OCI-LY3 (cell line): ENCODE data around the gene PPARG.

ENCODE experiments used
- EZH2phosphoT487 ChIP-seq: fragments of 200-600 bp; shearing (Covaris generic); IDR thresholded peaks from 2 replicates; pipeline ENCODE4 v1.6.1; 2018; ENCODE audit warnings: antibody characterized with exemption, mixed run types, low read depth
- TF ChIP-seq, protein P1 (sequence below): fragments of 200-600, 300-600 bp; sonication (generic); IDR thresholded peaks from 2 replicates; pipeline ENCODE4 v1.5.1; 2014; ENCODE audit warnings: antibody characterized with exemption, low read length, low read depth

DNA sequence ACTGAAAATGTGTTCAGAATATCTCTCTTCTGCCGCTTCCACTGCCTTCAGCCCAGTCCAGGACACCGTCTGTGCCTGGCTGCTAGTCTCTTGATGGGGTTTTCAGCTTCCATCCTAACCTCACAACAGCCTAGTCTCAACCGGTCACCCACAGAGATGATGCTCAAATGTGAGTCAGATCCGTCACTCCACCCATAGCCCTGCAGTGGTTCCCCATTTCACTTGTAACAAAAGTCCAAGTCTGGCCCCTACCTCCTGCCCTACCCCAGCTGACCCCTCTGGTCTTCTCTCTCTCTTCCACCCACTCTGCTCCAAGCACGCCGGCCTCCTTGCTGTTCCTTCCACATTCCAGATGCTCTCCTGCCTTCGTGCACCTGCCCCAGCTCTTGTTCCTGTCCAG is 68.1 kb downstream of the PPARG start:
- TF ChIP-seq, protein P1, sequence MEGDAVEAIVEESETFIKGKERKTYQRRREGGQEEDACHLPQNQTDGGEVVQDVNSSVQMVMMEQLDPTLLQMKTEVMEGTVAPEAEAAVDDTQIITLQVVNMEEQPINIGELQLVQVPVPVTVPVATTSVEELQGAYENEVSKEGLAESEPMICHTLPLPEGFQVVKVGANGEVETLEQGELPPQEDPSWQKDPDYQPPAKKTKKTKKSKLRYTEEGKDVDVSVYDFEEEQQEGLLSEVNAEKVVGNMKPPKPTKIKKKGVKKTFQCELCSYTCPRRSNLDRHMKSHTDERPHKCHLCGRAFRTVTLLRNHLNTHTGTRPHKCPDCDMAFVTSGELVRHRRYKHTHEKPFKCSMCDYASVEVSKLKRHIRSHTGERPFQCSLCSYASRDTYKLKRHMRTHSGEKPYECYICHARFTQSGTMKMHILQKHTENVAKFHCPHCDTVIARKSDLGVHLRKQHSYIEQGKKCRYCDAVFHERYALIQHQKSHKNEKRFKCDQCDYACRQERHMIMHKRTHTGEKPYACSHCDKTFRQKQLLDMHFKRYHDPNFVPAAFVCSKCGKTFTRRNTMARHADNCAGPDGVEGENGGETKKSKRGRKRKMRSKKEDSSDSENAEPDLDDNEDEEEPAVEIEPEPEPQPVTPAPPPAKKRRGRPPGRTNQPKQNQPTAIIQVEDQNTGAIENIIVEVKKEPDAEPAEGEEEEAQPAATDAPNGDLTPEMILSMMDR: no peak
- TF ChIP-seq EZH2phosphoT487: no peak
